AG09319 (cell line): ENCODE results near the gene MAST2.
"Not testable (repeated sequence)": the region's sequence is repeated elsewhere in the genome, so short reads cannot be mapped to it uniquely, and the experiment has no call there.

Source experiments
- DNase-seq: peaks from one replicate; pipeline ENCODE4 v3.0.0-alpha.2; 2010; ENCODE audit warnings: low read depth; ENCODE audit errors: extremely low read depth
- CTCF ChIP-seq: IDR thresholded peaks from 2 replicates; pipeline ENCODE4 v1.5.1; 2011; ENCODE audit warnings: low read depth, mild to moderate bottlenecking, inconsistent platforms, low read length, moderate library complexity

MAST2 gene

GRCh38 chr1:45828841-45829240 lies 25.4 kb downstream of the MAST2 start:
- no peak for DNase-seq
- TF ChIP-seq CTCF: no peak

GRCh38 chr1:45833361-45833760 lies 29.9 kb downstream of the MAST2 start:
- TF ChIP-seq CTCF: no peak
- no peak for DNase-seq

GRCh38 chr1:45834689-45835088 lies 31.3 kb downstream of the MAST2 start:
- DNase-seq: no peak
- no peak for TF ChIP-seq CTCF

GRCh38 chr1:45836451-45836850 lies 33.0 kb downstream of the MAST2 start:
- no peak for TF ChIP-seq CTCF
- no peak for DNase-seq

- not testable (repeated sequence) for DNase-seq
These were observed 33.4 kb downstream of the MAST2 start for GRCh38 chr1:45836861-45837260.

- DNase-seq: not testable (repeated sequence)
These were observed 34.9 kb downstream of the MAST2 start for GRCh38 chr1:45838322-45838721.

- DNase-seq: no peak
These were observed 37.3 kb downstream of the MAST2 start for GRCh38 chr1:45840704-45841103.

GRCh38 chr1:45842786-45843185 lies 39.4 kb downstream of the MAST2 start:
- no peak for TF ChIP-seq CTCF
- no peak for DNase-seq

More at GRCh38 chr1:45840704-45841103, 37.3 kb downstream of the MAST2 start:
- TF ChIP-seq CTCF: no peak

- peak; percentile 10 for DNase-seq
- peak; percentile 38 for TF ChIP-seq CTCF
These were observed 40.1 kb downstream of the MAST2 start for GRCh38 chr1:45843474-45843905.

GRCh38 chr1:45844000-45844399 lies 40.6 kb downstream of the MAST2 start:
- not testable (repeated sequence) for DNase-seq
